Memory B cell (primary cell): ENCODE data around the gene TXNL4B.

Experiments used
- ATAC-seq: fragments of 150-1000 bp; cut with Tn5 transposase; 2 replicates; pipeline ENCODE4 v1.10.0; 2021; ENCODE audit warnings: low read depth, mild to moderate bottlenecking, moderate library complexity
- DNase-seq, 2 donors: peaks; one replicate each; pipeline ENCODE4 v3.0.0; 2022; ENCODE audit warnings: low spot score in 2 of 2
- H3K27ac Mint-ChIP-seq: one replicate; pipeline ENCODE4 v1.8.0; 2022; ENCODE audit warnings: mild to moderate bottlenecking, moderate library complexity, mixed read lengths
- H3K27me3 Mint-ChIP-seq: one replicate; pipeline ENCODE4 v1.8.0; 2022; ENCODE audit warnings: mixed read lengths
- H3K36me3 Mint-ChIP-seq: one replicate; pipeline ENCODE4 v1.8.0; 2022; ENCODE audit warnings: mild to moderate bottlenecking, mixed read lengths
- H3K4me1 Mint-ChIP-seq: one replicate; pipeline ENCODE4 v1.8.0; 2022; ENCODE audit warnings: mixed read lengths
- H3K4me3 Mint-ChIP-seq: one replicate; pipeline ENCODE4 v1.8.0; 2022; ENCODE audit warnings: mild to moderate bottlenecking, moderate library complexity, mixed read lengths
- H3K9me3 Mint-ChIP-seq: one replicate; pipeline ENCODE4 v1.8.0; 2022; ENCODE audit warnings: mixed read lengths

The TXNL4B gene

DNA sequence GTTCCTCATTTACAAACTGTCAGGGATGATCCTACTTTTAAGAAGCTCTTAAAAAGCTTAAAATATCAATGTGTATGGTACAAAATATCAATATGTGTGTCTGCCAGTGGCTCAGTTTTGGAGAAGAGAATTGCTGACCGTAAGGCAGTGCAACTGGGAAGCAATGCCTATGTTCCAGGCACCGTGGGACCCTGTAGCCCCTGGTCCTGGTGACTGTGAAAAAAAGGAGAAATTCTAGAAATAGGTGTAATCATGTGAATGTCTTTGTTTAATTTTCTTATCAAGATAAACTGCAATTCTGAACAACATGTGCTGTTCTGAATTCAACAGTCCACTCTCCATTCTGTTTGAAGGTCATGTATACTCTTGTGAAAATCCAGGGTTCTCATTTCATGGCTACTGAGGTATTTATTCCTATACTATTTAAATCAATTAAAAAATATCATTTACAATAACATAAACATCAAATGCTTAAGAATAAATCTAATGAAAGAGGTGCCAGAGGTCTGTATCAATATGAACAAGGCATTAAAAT is 48.5 kb downstream of the TXNL4B start:
- H3K4me1 Mint-ChIP-seq = no peaks in the 10 kb centered on the region

DNA sequence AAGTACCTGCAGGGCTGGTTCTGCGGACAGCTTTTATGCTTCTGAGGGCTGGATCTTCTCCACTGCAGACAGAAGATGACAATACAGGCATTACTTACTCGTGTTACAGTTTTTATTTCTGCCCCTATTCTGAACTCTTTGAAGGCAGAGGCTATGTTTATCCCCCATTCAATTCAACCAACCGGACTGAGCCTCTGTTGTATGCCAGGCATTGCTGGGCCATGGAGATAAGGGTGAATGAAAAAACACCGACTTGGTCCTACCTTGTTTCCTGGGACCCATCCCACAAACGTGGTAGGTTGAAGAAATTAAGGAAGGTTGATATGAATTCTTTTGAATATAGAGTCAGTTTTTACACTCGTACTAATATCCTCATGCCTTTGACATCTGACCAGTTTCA is 49.1 kb downstream of the TXNL4B start:
- Mint-ChIP-seq H3K27ac (no peak overlapping the region), H3K4me3 (no peak overlapping the region), H3K9me3 (peaks cover 8% of the 10 kb centered on the region), H3K36me3 (peaks cover 27% of the 10 kb centered on the region), H3K27me3 (no peaks in the 10 kb centered on the region), H3K4me1 (no peaks in the 10 kb centered on the region)
- ATAC-seq (no peak), DNase-seq (no peak)

More for the DNA sequence above, 48.5 kb downstream of the TXNL4B start:
- Mint-ChIP-seq H3K4me3 (no peak overlapping the region), H3K27me3 (no peaks in the 10 kb centered on the region), H3K9me3 (peaks cover 10% of the 10 kb centered on the region), H3K36me3 (peaks cover 28% of the 10 kb centered on the region), H3K27ac (no peak overlapping the region)
- DNase-seq = no peak
- ATAC-seq = no peak

DNA sequence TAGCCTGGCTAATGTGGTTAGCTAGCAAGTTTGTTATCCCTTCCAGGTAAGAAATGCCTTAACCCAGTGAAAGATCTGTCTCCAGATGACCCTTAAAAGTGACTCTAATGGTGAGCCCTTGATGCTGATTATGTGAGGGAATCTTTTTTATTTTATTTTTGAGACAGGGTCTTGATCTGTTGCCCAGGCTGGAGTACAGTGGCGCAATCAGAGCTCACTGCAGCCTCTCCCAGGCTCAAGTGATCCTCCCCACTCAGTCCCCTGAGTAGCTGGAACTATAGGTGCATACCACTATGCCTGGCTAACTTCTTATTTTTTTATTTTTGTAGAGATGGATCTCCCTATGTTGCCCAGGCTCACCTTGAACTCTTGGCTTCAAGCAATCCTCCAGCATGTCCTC is 49.9 kb downstream of the TXNL4B start:
- no peaks in the 10 kb centered on the region for H3K27me3 Mint-ChIP-seq
- no peak for DNase-seq
- ATAC-seq = no peak

DNA sequence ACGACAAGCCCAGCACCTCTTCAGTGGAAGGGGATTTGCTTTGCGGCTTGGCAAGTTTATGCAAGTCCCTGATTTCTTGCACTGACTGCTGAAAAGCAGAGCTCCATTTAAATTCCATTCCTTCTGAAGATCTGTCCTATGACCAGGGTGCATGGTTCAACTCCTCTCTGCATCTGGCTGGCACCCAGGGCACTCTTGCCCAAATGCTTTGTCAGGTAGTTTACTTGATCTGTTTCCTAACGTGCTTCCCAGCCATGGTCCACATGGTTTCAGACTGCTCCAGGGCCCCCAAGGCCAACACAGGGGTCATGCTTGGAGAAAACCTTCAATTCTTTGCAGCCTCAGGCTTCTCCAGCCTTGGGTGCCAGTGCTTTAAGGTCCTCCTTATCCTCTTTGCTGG is 50.4 kb downstream of the TXNL4B start:
- no peaks in the 10 kb centered on the region for H3K27me3 Mint-ChIP-seq
- H3K9me3 Mint-ChIP-seq = peaks cover 2% of the 10 kb centered on the region
- DNase-seq (no peak), ATAC-seq (no peak)
- H3K4me3 Mint-ChIP-seq = no peak overlapping the region
- H3K4me1 Mint-ChIP-seq = no peaks in the 10 kb centered on the region
- no peak overlapping the region for H3K27ac Mint-ChIP-seq
- H3K36me3 Mint-ChIP-seq = peaks cover 23% of the 10 kb centered on the region

More for the DNA sequence above, 49.9 kb downstream of the TXNL4B start:
- H3K36me3 Mint-ChIP-seq = peaks cover 23% of the 10 kb centered on the region
- H3K4me1 Mint-ChIP-seq = no peaks in the 10 kb centered on the region
- H3K4me3 Mint-ChIP-seq = no peak overlapping the region
- H3K27ac Mint-ChIP-seq = no peak overlapping the region
- peaks cover 2% of the 10 kb centered on the region for H3K9me3 Mint-ChIP-seq

DNA sequence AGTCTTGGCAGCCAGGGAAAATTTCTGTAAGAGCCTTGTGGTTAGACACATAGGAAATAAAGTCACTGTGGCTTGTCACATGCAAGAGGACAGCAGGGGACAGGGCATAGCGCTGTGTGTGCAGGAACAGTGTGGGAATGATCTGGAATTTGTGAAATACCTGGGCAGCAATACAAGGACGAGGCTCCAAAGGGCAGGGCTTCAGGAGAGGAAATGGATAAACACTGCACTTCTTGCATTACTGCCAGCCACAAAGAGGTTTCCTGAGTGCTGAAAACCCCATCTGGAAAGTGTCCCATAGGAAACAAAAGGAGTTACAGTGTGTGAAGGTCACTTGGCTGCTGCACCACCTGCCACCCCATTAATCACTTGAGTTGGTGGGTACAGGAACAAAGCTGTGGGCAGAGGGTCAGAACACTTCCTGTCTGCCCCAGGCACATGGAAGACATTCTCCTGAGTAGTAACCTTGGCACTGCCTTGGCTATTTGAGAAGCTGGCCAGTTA is 51.2 kb downstream of the TXNL4B start:
- DNase-seq (no peak), ATAC-seq (no peak)
- no peaks in the 10 kb centered on the region for H3K4me1 Mint-ChIP-seq
- peaks cover 23% of the 10 kb centered on the region for H3K36me3 Mint-ChIP-seq
- H3K4me3 Mint-ChIP-seq = no peak overlapping the region
- no peaks in the 10 kb centered on the region for H3K27me3 Mint-ChIP-seq
- peaks cover 2% of the 10 kb centered on the region for H3K9me3 Mint-ChIP-seq
- H3K27ac Mint-ChIP-seq = no peak overlapping the region

DNA sequence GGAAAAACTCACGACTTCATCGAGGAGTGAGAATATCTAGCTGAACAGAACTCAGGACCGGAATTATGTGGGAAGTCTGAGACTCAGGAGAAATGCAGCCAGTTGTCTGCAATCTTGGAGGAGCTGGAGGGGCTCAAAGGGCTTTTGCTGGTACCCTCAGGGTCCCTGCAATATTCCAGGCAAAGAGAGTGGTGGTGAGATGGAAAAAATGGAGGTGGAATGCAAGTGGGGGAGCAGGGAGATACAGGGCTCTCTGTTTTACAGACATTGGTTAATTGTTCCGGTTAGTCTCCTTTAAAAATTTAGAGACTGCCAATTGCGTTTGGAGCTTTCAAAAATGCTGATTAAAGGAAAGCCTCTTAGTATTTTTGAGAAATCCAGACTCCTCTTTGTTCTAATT is 57.3 kb downstream of the TXNL4B start:
- Mint-ChIP-seq H3K4me3 (no peak overlapping the region), H3K9me3 (no peaks in the 10 kb centered on the region), H3K4me1 (no peaks in the 10 kb centered on the region), H3K36me3 (peaks cover 9% of the 10 kb centered on the region), H3K27ac (no peak overlapping the region), H3K27me3 (no peaks in the 10 kb centered on the region)
- DNase-seq (no peak), ATAC-seq (no peak)
